ENCODE results near the gene FAF1.

Gene FAF1

DNA sequence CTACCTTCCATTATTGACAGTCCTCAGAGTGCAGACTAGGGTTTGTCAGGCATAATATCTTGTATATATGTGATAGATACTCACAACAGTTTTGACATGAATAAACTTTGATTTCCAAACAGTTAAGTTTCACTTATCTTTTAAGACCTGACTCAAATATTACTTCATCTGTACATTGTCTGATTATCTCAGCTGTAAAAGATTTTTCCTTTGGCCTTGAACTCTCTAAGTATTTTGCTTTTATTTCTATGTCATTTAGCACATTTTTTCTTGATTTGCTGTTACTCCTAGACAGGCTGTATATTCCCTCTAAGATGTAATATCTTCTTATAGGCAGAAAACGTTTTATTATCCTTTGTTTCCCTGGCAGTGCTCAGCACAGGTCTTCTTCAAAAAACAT, 471.2 kb downstream of the FAF1 start:
- no peak for DNase-seq (ENCODE audit: low read depth)

- no peak for DNase-seq (ENCODE audit: low read depth)
Observed at GRCh38 chr1:50488356-50488755, 471.7 kb downstream of the FAF1 start.

DNA sequence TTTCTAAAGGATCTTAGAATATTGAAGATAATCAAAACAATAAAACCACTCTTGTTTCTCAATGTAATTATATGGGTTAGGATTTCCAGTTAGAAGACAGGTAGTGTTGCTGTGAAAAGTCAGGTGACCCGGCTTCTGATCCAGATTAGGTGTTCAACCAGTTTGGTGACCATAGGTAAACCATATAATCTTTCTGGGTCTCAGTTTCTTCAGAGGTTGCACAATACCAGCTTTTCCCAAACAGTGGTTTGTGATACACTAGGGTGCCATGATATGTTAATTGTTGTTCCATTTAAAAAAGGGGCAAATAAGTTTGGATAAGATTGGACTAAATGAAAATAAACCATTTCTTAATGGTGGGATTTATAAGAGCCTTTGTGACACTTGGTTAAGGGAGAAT, 472.3 kb downstream of the FAF1 start:
- no peak for DNase-seq (ENCODE audit: low read depth)

GRCh38 chr1:50481142-50481736, 478.8 kb downstream of the FAF1 start:
- DNase-seq (ENCODE audit: low read depth), result no peak

DNA sequence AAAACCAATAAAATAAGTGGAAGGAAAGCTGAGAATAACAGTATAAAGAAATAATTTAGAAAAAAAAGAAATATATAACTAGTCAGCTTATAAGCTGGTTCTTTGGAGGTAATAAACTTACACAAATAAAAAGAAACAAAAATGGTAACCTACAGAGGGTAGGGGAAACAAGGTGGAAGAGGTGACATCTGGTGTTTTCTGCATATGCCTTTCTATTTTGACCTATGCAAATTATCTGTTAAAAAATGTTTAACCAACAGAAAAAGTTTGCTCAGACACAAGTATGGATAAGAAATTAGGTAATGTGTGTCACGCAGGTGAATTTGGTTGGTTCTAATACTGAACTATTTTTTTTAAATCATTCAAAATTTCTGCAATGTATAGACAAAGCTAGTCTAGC, 483.3 kb downstream of the FAF1 start:
- no peak for DNase-seq (ENCODE audit: low read depth)

DNA sequence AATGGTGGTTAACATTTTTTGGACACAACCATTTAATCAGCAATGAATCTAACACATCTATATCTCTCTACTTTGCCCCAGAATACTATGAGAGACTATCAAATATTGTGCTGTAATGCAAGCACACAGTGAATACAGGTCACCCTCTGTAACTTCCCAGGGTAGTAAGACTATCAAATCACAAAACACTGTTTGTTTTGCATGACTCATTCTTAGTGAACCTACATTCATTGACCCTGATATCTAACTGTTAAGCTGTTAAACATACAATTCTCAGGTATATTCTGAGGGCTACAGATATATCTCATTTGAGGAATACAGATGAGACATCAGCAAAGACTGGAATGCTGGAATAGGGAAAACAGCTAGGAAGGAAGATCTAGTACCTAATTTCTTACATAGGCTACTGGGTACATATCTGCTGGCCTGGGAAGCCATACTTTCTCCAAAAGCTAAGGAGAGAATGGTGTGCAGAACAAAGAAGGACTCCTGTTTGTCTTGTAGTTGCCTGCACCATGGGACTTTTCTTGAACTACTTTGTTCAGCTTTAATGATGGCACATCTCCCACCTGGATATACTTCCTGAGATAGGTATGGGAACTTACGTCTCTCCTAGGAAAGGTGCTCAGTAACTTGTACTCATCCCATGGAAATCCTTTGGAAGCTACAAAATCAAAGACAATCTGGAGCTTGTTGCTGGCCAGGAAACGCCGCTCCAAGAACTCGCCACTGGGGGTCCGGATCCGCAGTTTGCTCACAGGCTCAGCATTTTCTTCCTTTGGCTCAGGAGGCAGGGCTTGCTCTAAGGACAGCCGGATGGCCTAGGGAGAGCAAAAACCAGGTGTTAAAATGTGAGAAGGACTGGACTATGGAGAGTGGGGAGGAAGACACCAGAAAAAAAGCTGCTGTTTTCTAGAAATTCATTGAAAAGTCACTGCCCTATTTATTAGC, 484.9 kb downstream of the FAF1 start:
- no peak for DNase-seq (ENCODE audit: low read depth)

DNA sequence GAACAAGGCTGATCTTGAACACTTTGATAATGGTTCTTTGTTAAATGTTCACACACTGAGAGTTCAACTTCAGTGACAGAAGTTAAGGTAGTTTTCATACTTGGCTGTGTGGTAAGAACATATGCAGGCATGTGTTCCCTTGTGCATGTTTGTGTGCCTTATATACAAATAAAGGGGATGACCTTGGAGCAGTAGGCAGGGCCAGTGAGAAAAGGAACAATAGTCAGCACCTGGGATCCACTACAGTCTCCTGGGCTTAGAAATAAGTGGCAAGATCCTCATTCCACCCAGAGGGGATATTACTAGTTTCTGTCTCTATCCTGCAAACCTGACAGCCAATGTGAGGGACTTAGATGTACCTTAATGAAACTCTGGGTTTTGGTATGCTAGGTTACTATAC, 486.6 kb downstream of the FAF1 start:
- DNase-seq (ENCODE audit: low read depth), result no peak

DNA sequence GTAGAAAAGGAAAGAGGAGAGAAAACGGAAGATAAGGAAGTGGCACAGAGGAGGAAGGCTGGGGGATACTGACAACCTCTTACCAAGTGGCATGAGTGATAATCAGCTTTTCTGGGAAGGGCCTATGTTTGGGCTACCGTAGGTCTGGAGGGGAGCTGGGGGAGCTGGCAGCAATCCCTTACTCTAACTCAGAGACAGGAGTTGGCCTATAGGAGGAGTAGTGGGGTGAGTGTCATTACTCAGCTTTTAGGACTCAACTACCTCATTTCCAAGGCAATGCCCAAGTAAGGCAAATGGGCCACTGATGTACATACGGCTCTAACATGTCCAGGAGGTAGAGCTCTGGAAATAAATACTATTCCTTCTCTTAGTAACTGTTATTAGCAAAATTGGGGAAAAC, 488.1 kb downstream of the FAF1 start:
- no peak for DNase-seq (ENCODE audit: low read depth)

DNA sequence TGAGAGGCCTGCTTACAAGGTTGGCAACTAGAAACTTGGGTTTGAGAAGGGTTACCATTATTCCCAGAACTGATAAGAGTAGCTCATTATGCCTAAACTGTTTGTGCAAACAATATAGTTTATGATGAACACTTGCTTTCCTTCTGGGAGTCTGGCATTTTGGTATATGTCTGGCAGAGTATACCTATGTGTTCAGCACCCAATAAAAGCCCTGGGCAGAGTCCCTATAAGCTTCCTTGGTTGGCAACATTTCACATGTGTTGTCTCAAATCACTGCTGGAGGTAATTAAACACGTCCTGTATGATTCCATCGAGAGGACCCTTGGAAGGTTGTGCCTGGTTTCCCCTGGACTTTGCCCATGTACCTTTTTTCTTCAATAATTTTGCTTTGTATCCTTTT, 497.1 kb downstream of the FAF1 start:
- DNase-seq (ENCODE audit: low read depth), result no peak

DNA sequence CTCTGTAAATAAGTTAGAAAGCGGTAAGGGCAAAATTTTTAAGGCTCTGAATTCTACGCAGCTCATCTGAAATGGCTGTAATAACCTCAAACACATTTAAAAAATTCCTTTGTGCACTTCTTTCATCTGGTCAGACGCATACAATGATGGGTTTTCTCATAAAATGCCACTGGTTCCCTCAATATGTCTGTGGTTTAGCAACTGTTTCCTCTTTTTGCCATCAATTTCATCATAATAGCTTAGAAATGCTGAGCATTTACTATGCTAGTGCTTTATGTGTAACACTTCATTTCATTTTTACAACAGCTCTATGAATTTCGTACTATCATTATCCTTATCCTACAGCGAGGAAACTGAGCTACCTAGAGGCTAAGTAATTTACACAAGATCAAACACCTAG, 501.6 kb downstream of the FAF1 start:
- DNase-seq (ENCODE audit: low read depth), result no peak

- DNase-seq (ENCODE audit: low read depth), result no peak
Observed at GRCh38 chr1:50454911-50455310, 505.2 kb downstream of the FAF1 start.

DNA sequence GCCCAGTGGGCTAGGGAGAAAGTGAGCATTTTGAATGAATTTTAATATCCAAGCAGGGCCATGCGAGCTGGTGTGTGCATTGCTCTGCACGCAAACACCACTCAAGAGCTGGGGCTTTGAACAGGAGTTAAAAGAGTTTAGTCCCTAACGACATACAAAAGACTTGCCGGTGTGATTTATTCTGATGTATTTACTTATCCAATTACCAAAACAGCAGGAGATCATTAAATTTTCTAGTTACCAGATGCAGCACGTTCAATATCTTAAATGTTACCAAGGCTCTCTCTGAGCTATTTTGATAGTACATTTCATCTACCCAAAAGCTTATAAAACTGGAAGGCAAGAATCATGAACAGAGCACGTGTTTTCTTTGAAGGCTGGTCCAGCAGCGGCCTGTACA, 506.8 kb downstream of the FAF1 start:
- DNase-seq (ENCODE audit: low read depth), result no peak

DNA sequence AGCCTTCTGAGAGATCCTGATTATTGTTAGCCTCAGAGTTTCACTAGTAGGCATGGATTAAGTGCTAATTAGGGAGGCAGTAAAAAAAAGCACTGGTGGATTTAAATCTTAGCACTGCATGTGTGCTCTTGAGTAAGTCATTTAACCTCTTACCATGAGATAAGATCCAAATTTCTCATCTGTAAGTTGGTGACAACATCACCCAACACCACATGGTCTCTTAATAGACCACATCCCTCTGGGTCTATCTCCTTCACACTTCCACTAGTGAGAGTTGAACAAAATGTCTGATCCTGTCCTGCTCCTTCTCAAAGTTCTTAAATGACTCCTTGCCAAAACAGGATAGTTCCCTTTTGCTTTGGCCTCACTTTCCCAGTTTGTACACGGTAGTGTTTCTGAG, 507.4 kb downstream of the FAF1 start:
- DNase-seq (ENCODE audit: low read depth), result no peak

- no peak for DNase-seq (ENCODE audit: low read depth)
Observed at GRCh38 chr1:50450861-50451653, 509.0 kb downstream of the FAF1 start.

- no peak for DNase-seq (ENCODE audit: low read depth)
Observed at GRCh38 chr1:50447961-50448360, 512.1 kb downstream of the FAF1 start.

GRCh38 chr1:50441183-50441582, 518.9 kb downstream of the FAF1 start:
- no peak for DNase-seq (ENCODE audit: low read depth)

DNA sequence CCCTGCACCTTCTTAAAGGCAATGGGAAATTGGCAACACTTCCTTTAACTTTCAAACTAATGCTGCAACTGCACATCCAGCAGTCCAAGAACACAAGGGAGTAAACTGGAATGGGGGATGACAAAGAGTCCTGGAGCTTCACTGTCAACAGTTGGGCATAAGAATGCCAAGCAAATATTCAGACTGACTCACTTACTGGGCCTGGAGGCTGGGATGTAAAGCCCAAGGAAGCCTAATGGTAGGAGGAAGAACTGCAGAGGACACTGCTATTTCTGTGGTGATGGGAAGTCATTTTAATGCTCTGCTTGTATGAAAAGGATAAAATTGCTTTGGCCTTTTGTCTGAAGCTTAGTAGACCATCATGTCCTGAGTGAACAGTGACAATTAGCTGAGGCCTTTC, 521.1 kb downstream of the FAF1 start:
- no peak for DNase-seq (ENCODE audit: low read depth)

GRCh38 chr1:50436489-50436888, 523.6 kb downstream of the FAF1 start:
- DNase-seq (ENCODE audit: low read depth), result no peak

DNA sequence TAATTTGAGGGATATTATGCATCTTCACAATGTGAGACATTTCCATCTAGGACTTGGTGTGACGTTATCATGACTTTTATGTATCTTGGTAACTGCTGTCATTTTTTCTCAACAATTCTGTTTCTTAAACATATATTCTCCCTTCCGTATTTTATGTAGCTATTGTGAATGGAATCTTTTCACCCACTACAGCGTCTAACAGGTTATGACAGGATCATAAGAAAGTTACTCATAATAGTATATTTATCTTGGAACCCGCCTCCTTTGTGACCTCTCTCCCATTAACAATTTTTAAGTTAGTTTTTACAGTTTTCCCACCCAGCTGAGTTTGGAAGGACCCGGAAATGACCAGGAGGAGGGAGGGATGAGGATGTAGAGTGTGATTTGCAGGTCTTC, 530.1 kb downstream of the FAF1 start:
- no peak for DNase-seq (ENCODE audit: low read depth)

GRCh38 chr1:50427818-50428779, 532.0 kb downstream of the FAF1 start:
- DNase-seq (ENCODE audit: low read depth), result no peak

DNA sequence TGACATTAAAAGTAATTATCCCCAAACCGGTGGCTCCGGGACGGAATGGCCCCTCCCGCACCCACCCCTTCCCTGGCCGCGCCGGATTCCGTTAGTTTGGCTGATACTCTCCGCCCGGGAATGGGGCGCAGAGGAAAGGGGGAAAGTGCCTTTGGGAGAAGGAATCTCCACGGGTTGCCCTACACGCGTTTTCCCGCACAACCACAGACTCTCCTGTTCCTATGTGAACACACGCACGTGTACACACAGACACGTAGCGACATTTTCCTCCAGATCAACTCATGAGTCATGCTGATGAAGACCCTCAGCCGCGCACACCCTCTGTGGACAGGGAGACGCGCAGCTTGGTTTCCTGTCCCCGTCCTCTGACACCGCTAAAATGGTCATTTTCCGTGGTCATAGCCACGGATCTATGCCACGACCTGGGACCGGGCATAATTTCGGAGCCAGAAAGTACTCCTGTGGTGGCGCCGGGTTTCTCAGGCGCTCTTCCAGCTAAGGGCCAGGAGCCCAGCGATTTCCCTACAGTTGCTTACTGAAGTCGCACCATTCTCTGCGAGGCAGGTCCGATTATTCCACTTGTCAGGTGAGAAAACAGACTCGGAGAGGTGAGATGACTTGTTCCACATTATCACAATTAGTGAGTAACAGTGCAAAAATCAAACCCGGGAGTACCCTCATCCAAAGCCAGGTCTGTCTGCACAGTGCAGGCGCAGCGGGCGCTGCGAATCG, 532.8 kb downstream of the FAF1 start:
- no peak for DNase-seq (ENCODE audit: low read depth)
